ENCODE measurements around the gene PRKCE.

- TF ChIP-seq YY1 (IDR thresholded peaks at IDR 0.05; ENCODE audit: insufficient read depth, insufficient read length) = no peak
- no peak for TF ChIP-seq ZNF274 (IDR thresholded peaks at IDR 0.05; ENCODE audit: low read depth, low read length)
Measured at GRCh38 chr2:45928946-45929345, 277.5 kb downstream of the PRKCE start.

Data from NT2/D1 (cell line).